K562 (cell line): Measurements from ENCODE around the gene CCDC13. TPM values are rescaled to one million over a fixed set of nuclear protein-coding genes. Genes with fewer than 3 reads are reported as not detected.

Source experiments
- NFIC ChIP-seq: fragments of 450-650 bp; IDR thresholded peaks from 2 replicates; pipeline ENCODE4 v1.6.1; 2017; ENCODE audit warnings: mild to moderate bottlenecking, inconsistent platforms
- NR0B1 ChIP-seq: fragments of 450-650 bp; IDR thresholded peaks from one replicate; pipeline ENCODE4 v1.6.1; 2018; ENCODE audit warnings: mild to moderate bottlenecking, moderate library complexity; ENCODE audit not compliant: partially characterized antibody
- polyA plus RNA-seq, 8 experiments: library from polyadenylated mRNA; depleted of rRNA in 4 of 8; stranded (reverse) in 5 of 8; unstranded in 3 of 8; fragments of >200 nt; fragmentation: Nextera tagmentation in 2 of 8; fragmentation: Illumina TruSeq in 1 of 8; extraction: Ambion mirVana in 2 of 8; extraction: Trizol in 1 of 8; gene quantifications; 2 replicates each; pipeline versions ENCODE4 v1.2.1 to v1.2.3, GENCODE V29; 2011 to 2014; ENCODE audit warnings: inconsistent platforms in 1 of 8, missing spikeins in 1 of 8
- total RNA-seq, 7 experiments: library from RNA; depleted of rRNA in 6 of 7; stranded (reverse); fragments of >200 nt in 6 of 7; fragmentation: Illumina TruSeq in 2 of 7; extraction: Trizol in 2 of 7; gene quantifications; 2 replicates each; pipeline versions ENCODE4 v1.2.1 to v1.2.3, GENCODE V29; 2011 to 2021; ENCODE audit warnings: low replicate concordance in 1 of 7
- TF ChIP-seq, protein P1 (sequence below): fragments of 250-450 bp; sonication (Bioruptor Pico); IDR thresholded peaks from 2 replicates; pipeline ENCODE4 v1.5.0; 2021; ENCODE audit warnings: mild to moderate bottlenecking, moderate library complexity

Gene CCDC13
- total and polyA plus RNA-seq, 9 of the 15 experiments (the other 6 are each of a cell fraction or from before 2014, with no cell fraction given) = 0.20 to 0.70 (median 0.48) TPM; not detected in 2

DNA sequence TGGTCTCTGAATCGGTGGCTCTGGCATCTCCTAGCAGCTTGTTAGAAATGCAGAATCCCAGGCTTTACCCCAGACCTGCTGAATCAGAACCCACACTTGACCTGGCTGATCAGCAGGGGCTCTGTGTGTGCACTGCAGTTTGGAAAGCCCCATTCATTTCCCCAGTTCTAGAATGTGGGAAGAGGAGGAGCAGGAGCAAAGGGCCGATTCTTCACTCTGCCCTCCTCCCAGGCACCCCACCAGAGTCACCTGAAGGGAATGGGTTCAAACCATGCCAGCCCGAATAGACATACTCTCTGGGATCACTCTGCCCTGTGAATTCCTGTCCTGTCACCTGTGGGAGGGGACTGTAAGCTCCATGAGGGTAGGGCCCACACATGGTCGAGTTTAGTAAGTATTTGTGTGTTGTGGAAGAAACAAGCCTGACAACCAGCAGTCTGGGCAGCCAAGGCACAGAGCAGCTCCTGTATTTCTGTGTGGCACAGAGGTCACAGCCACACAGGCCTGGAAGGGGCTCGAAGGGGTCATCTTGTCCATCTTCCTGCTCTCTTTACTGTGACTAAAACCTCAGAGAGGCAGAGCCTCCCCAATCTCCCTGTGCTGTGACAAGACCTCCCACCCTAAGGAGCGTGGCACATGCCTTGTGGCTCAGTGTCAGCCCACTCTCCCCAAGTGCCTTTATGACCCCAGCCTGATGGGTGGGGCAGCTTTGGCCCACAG is 41.4 kb downstream of the CCDC13 start (continued):
- TF ChIP-seq NR0B1 = no peak
- TF ChIP-seq, protein P1, sequence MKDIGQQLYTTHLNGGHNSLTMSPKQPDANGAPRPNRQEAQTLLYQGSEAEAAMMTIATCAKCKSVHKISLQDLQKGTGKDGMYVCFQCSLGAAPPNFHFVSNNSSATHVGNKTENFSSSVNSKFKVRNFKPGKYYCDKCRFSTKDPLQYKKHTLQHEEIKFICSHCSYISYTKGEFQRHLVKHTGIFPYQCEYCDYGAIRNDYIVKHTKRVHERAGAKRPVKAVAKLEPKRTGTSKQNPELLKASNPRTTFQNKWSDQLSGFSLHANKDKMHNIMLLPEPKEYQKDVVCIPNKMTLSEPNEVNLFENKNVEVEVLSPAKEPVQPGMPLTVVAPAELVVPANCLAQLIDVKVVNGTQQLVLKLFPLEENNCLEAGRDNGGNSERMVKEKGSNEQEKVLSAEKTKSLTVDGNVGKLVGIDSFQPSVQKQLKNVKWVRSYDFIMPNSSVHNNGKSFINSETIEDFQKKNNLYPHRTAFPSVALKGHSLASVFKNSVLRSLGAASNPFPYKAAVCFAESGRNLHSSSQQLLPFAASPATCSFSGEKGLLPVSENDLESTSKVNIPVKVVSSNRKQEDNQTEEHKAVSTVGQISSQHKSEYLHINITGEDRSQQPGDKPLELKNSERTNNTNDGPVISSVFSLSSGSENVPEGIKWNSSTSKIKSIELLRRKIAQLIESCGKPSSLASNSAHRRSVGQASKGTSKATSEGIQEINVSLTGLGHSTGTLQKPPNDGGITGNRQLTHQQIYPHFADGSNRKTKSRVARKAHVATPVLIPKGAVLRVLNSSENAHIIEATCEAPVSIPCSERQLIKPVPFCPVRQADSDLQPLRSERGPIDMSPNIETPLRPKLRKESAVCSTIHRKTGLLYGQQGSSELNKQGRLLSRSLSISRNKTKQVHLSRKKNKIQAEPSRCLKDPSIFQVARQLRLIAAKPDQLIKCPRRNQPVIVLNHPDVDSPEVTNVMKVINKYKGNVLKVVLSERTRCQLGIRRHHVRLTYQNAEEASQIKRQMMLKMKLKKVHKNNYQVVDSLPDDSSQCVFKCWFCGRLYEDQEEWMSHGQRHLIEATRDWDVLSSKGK = no peak
- TF ChIP-seq NFIC = no peak
